ENCODE data around the gene TIMM29. TPM values are rescaled to one million over a fixed set of nuclear protein-coding genes. Genes with fewer than 3 reads are reported as not detected.
A peak's percentile ranks its signal among the peaks of the same experiment; 100 is the strongest.

The TIMM29 gene
- total and polyA plus RNA-seq, 2 of the 13 experiments (the other 11 are each of a cell fraction or from before 2014, with no cell fraction given): 7.1 to 33.8 TPM

- Histone ChIP-seq H4K20me1 (ENCODE audit: insufficient read depth, low read length) (no peaks in the 10 kb centered on the region), H2AFZ (ENCODE audit: low read length) (no peak overlapping the region), H3K27me3 (ENCODE audit: control insufficient read depth in 1 of 2, insufficient read depth in 2 of 2, low read length in 2 of 2) (no peaks in the 10 kb centered on the region), H3K4me2 (ENCODE audit: low read depth, low read length) (no peak overlapping the region), H3K79me2 (ENCODE audit: insufficient read depth, low read length) (no peaks in the 10 kb centered on the region), H3K36me3 (replicated peaks in 1 of 2; ENCODE audit: control insufficient read depth in 1 of 2, insufficient read depth in 2 of 2, low read length in 2 of 2) (peaks cover 34 to 73% of the 10 kb centered on the region in 2 experiments; a peak in 4 of 5 replicates), H3K4me3 (replicated peaks in 1 of 3; ENCODE audit: insufficient read depth in 1 of 3, low read depth in 2 of 3, low read length in 3 of 3) (no peak overlapping the region), H3K4me1 (ENCODE audit: insufficient read depth, low read length) (no peaks in the 10 kb centered on the region), H3K9ac (ENCODE audit: insufficient read depth, low read depth, low read length) (no peak overlapping the region), H3K27ac (ENCODE audit: extremely low read length, insufficient read depth, low read length) (no peak overlapping the region), H3K9me3 (ENCODE audit: low read length) (no peaks in the 10 kb centered on the region)
- FAIRE-seq (no peak), DNase-seq (ENCODE audit: low spot score) (no peak), ATAC-seq (no peak)
- WGBS (ENCODE audit: low lambda C conversion rate): 95% methylated on average over 22 of the region's 31 CpGs
- ChIA-PET POLR2A (no interaction called here), CTCF (ENCODE audit: low intra/inter-chr PET ratio, low total read pairs) (no interaction called here)
- TF ChIP-seq GABPA (IDR thresholded peaks at IDR 0.05; ENCODE audit: low read depth, low read length) (no peak), GABPA (CRISPR knock-in tag; IDR thresholded peaks at IDR 0.05; ENCODE audit: low read depth) (no peak), AGO2 (optimal IDR thresholded peaks at IDR 0.05; ENCODE audit: low read depth, low read length) (peak; percentile 42)
- in situ Hi-C loops (cut with HindIII; ENCODE audit: extremely low pct_ligation_motif_present, low pct_unique_long_range_greater_than_20kb): no loop called here
- intact Hi-C loops (cut with micrococcal nuclease; ENCODE audit: unreplicated experiment): no loop called here
- no TSS peak for BruUV-seq (replicated peaks)
Observed at GRCh38 chr19:10911579-10912363, 16.8 kb upstream of the TIMM29 start.

- Histone ChIP-seq H3K9me3 (ENCODE audit: low read length) (no peaks in the 10 kb centered on the region), H3K4me1 (ENCODE audit: insufficient read depth, low read length) (no peaks in the 10 kb centered on the region), H3K36me3 (replicated peaks in 1 of 2; ENCODE audit: control insufficient read depth in 1 of 2, insufficient read depth in 2 of 2, low read length in 2 of 2) (peaks cover 34 to 69% of the 10 kb centered on the region in 2 experiments; a peak in 4 of 5 replicates), H3K79me2 (ENCODE audit: insufficient read depth, low read length) (no peaks in the 10 kb centered on the region), H3K27me3 (ENCODE audit: control insufficient read depth in 1 of 2, insufficient read depth in 2 of 2, low read length in 2 of 2) (no peaks in the 10 kb centered on the region), H3K4me3 (replicated peaks in 1 of 3; ENCODE audit: insufficient read depth in 1 of 3, low read depth in 2 of 3, low read length in 3 of 3) (no peak overlapping the region), H3K4me2 (ENCODE audit: low read depth, low read length) (no peak overlapping the region), H3K9ac (ENCODE audit: insufficient read depth, low read depth, low read length) (no peak overlapping the region), H3K27ac (ENCODE audit: extremely low read length, insufficient read depth, low read length) (no peak overlapping the region), H2AFZ (ENCODE audit: low read length) (no peak overlapping the region), H4K20me1 (ENCODE audit: insufficient read depth, low read length) (no peaks in the 10 kb centered on the region)
- no peak for DNase-seq (ENCODE audit: low spot score)
- no TSS peak for BruUV-seq (replicated peaks)
- TF ChIP-seq ZNF232 (CRISPR knock-in tag; IDR thresholded peaks at IDR 0.05; ENCODE audit: borderline replicate concordance): no peak
- TF ChIP-seq FOXK1 (CRISPR knock-in tag; IDR thresholded peaks at IDR 0.05; ENCODE audit: borderline replicate concordance, low read depth): no peak
- TF ChIP-seq SRSF4 (IDR thresholded peaks at IDR 0.05; ENCODE audit: low read depth, low read length, poor library complexity, severe bottlenecking): no peak
- TF ChIP-seq KLF9 (CRISPR knock-in tag; IDR thresholded peaks at IDR 0.05; ENCODE audit: low read depth): no peak
- no peak for TF ChIP-seq JUN (CRISPR knock-in tag; IDR thresholded peaks at IDR 0.05)
- no peak for TF ChIP-seq ZNF263 (CRISPR knock-in tag; IDR thresholded peaks at IDR 0.05)
- no peak for TF ChIP-seq ZBTB8A (CRISPR knock-in tag; IDR thresholded peaks at IDR 0.05; ENCODE audit: borderline replicate concordance, low read depth)
- TF ChIP-seq TOE1 (CRISPR knock-in tag; IDR thresholded peaks at IDR 0.05): no peak
- TF ChIP-seq PREB (CRISPR knock-in tag; IDR thresholded peaks at IDR 0.05): no peak
- TF ChIP-seq ZNF720 (CRISPR knock-in tag; IDR thresholded peaks at IDR 0.05): no peak
- no peak for TF ChIP-seq AKAP8 (CRISPR knock-in tag; IDR thresholded peaks at IDR 0.05)
- no peak for TF ChIP-seq CTCF (CRISPR knock-in tag; IDR thresholded peaks at IDR 0.05)
- TF ChIP-seq BORCS8-MEF2B (CRISPR knock-in tag; IDR thresholded peaks at IDR 0.05): no peak
- TF ChIP-seq ZKSCAN1 (IDR thresholded peaks at IDR 0.05; ENCODE audit: low read length): no peak
- ChIA-PET CTCF (ENCODE audit: low intra/inter-chr PET ratio, low total read pairs) (no interaction called here), POLR2A (no interaction called here)
- no peak for ATAC-seq
- no peak for FAIRE-seq
- intact Hi-C loops (cut with micrococcal nuclease; ENCODE audit: unreplicated experiment) (no loop called here), in situ Hi-C loops (cut with HindIII; ENCODE audit: extremely low pct_ligation_motif_present, low pct_unique_long_range_greater_than_20kb) (no loop called here)
- WGBS (ENCODE audit: low lambda C conversion rate): 95% methylated on average over 17 of the region's 18 CpGs
Observed at GRCh38 chr19:10912619-10913018, 16.0 kb upstream of the TIMM29 start.

All from HepG2 (cell line).